Spleen (tissue), 7 donors: Measurements from ENCODE around the gene ARHGAP30.
A peak's percentile ranks its signal among the peaks of the same experiment; 100 is the strongest.

Source experiments
- CTCF ChIP-seq, 11 experiments: fragments of 200-600 bp in 7 of 11; fragments of 450-650 bp in 4 of 11; sonication (generic) in 4 of 11; IDR thresholded peaks in 8 of 11; conservative IDR thresholded peaks in 3 of 11; 1 replicate in 7 of 11; 2 replicates in 4 of 11; pipeline versions ENCODE4 v1.4.0 to v1.8.0; 2016 to 2021; ENCODE audit warnings: antibody characterized with exemption in 11 of 11, inconsistent platforms in 4 of 11, mild to moderate bottlenecking in 1 of 11
- POLR2A ChIP-seq, 3 donors: fragments of 450-650 bp; IDR thresholded peaks; one replicate each; pipeline ENCODE4 v1.5.1; 2017; ENCODE audit warnings: antibody characterized with exemption in 3 of 3, mild to moderate bottlenecking in 1 of 3
- POLR2AphosphoS5 ChIP-seq, 3 donors: sonication (generic); formaldehyde crosslinking; IDR thresholded peaks; one replicate each; pipeline ENCODE4 v1.5.1; 2017; ENCODE audit warnings: antibody characterized with exemption in 3 of 3
- donor health status: DM: no; HTN: no; CAD: no; lungs with moderate emphysema.
- donor health status: DM: no; HTN: no; CAD: no.
- donor health status: DM: no; HTN: no; CAD: no.

GRCh38 chr1:161019751-161020495, 49.8 kb downstream of the ARHGAP30 start:
- no peak for TF ChIP-seq CTCF (IDR thresholded peaks at IDR 0.05 in 8 of 11, conservative IDR thresholded peaks at IDR 0.05 in 3 of 11)
- peak in 1 of 3 donors; percentile 44 for TF ChIP-seq POLR2AphosphoS5 (IDR thresholded peaks at IDR 0.05)
- no peak for TF ChIP-seq POLR2A (IDR thresholded peaks at IDR 0.05)
